Calu3 (cell line): Measurements from ENCODE around the gene EZR. TPM values are rescaled to one million over a fixed set of nuclear protein-coding genes. Genes with fewer than 3 reads are reported as not detected.

Source experiments
- BruUV-seq: library from RNA; stranded (reverse); fragments of 400-500 nt; replicated peaks from 2 replicates; lab custom pipeline; 2021; lab: Mats Ljungman, UMichigan
- CTCF ChIA-PET: fragments of 300-600 bp; sonication (Branson Sonifier 250); formaldehyde crosslinking; loops from one replicate; lab custom pipeline; 2022; ENCODE audit warnings: antibody characterized with exemption; lab: Charles Lee
- DNase-seq: peaks from one replicate; pipeline ENCODE4 v3.0.0; 2022
- H3K27ac Mint-ChIP-seq: one replicate; pipeline ENCODE4 v1.8.0; 2022; ENCODE audit warnings: mixed read lengths; ENCODE audit not compliant: unreplicated experiment
- H3K27me3 Mint-ChIP-seq: one replicate; pipeline ENCODE4 v1.8.0; 2022; ENCODE audit warnings: mixed read lengths; ENCODE audit not compliant: unreplicated experiment
- H3K36me3 Mint-ChIP-seq: one replicate; pipeline ENCODE4 v1.8.0; 2022; ENCODE audit warnings: mild to moderate bottlenecking, moderate library complexity, mixed read lengths; ENCODE audit not compliant: insufficient read depth, unreplicated experiment
- H3K4me1 Mint-ChIP-seq: one replicate; pipeline ENCODE4 v1.8.0; 2022; ENCODE audit warnings: mild to moderate bottlenecking, low read depth, mixed read lengths; ENCODE audit not compliant: unreplicated experiment
- H3K4me3 Mint-ChIP-seq: one replicate; pipeline ENCODE4 v1.8.0; 2022; ENCODE audit warnings: mild to moderate bottlenecking, low read depth, moderate library complexity, mixed read lengths; ENCODE audit not compliant: unreplicated experiment
- H3K9me3 Mint-ChIP-seq: one replicate; pipeline ENCODE4 v1.8.0; 2022; ENCODE audit warnings: low read depth, mixed read lengths; ENCODE audit not compliant: unreplicated experiment
- CTCF ChIP-seq: fragments of 200-600 bp; IDR thresholded peaks from one replicate; pipeline ENCODE4 v1.8.0; 2022; ENCODE audit warnings: antibody characterized with exemption; ENCODE audit not compliant: unreplicated experiment
- intact Hi-C: fragments of 100-400 bp; cut with micrococcal nuclease; formaldehyde crosslinking; loops from one replicate; pipeline ENCODE4 v1.10.0; 2022; ENCODE audit not compliant: unreplicated experiment
- total RNA-seq: library from RNA; stranded (reverse); gene quantifications from 2 replicates; pipeline ENCODE4 v1.2.3, GENCODE V29; 2022

Gene EZR
- total RNA-seq, 1 experiment from 2014 or later, result 935 TPM

- Mint-ChIP-seq H3K9me3 (no peaks in the 10 kb centered on the region), H3K36me3 (peaks cover 84% of the 10 kb centered on the region), H3K27ac (peak overlapping the region; percentile 97), H3K4me1 (peaks cover 22% of the 10 kb centered on the region), H3K27me3 (no peaks in the 10 kb centered on the region), H3K4me3 (peak overlapping the region; percentile 85)
- CTCF ChIA-PET, result interaction anchor here (1.0 kb wide), 1 partner anchor 52 kb away, joined by 3 read pairs; no protein-coding TSS in a partner anchor
- TSS peak; percentile 26 for BruUV-seq
- intact Hi-C loops, result loop anchor here (5.0 kb wide), 1 partner anchor 50 kb away; no protein-coding TSS in a partner anchor
- no peak for DNase-seq
- no peak for TF ChIP-seq CTCF
Observed at GRCh38 chr6:158816803-158817727, 2.1 kb downstream of the EZR start.

- Mint-ChIP-seq H3K27ac (peak overlapping the region; percentile 97), H3K4me3 (peak overlapping the region; percentile 85), H3K36me3 (peaks cover 91% of the 10 kb centered on the region), H3K27me3 (no peaks in the 10 kb centered on the region), H3K9me3 (no peaks in the 10 kb centered on the region), H3K4me1 (peaks cover 22% of the 10 kb centered on the region)
- TF ChIP-seq CTCF, result no peak
- intact Hi-C loops, result loop anchor here (5.0 kb wide), 1 partner anchor 51 kb away; no protein-coding TSS in a partner anchor
- no TSS peak for BruUV-seq
- CTCF ChIA-PET, result interaction anchor here (1.0 kb wide), 1 partner anchor 53 kb away, joined by 3 read pairs; no protein-coding TSS in a partner anchor
- no peak for DNase-seq
Observed at GRCh38 chr6:158816329-158816728, 2.8 kb downstream of the EZR start.

- intact Hi-C loops, result loop anchor here (1.0 to 5.0 kb wide), 3 partner anchors 34 to 95 kb away; no protein-coding TSS in a partner anchor
- H3K9me3 Mint-ChIP-seq, result no peaks in the 10 kb centered on the region
- no TSS peak for BruUV-seq
- no peak for TF ChIP-seq CTCF
- peaks cover 96% of the 10 kb centered on the region for H3K36me3 Mint-ChIP-seq
- peaks cover 22% of the 10 kb centered on the region for H3K4me1 Mint-ChIP-seq
- peak overlapping the region; percentile 85 for H3K4me3 Mint-ChIP-seq
- CTCF ChIA-PET, result interaction anchor here (1.0 kb wide), 1 partner anchor 54 kb away, joined by 3 read pairs; no protein-coding TSS in a partner anchor
- H3K27me3 Mint-ChIP-seq, result no peaks in the 10 kb centered on the region
- H3K27ac Mint-ChIP-seq, result peak overlapping the region; percentile 97
- DNase-seq, result no peak
Observed at GRCh38 chr6:158815907-158816306, 3.3 kb downstream of the EZR start.

GRCh38 chr6:158815379-158815724, 3.8 kb downstream of the EZR start:
- no peak for TF ChIP-seq CTCF
- peak overlapping the region; percentile 85 for H3K4me3 Mint-ChIP-seq
- peak overlapping the region; percentile 97 for H3K27ac Mint-ChIP-seq
- CTCF ChIA-PET, result no interaction called here
- peaks cover 27% of the 10 kb centered on the region for H3K4me1 Mint-ChIP-seq
- TSS peak; percentile 18 for BruUV-seq
- no peaks in the 10 kb centered on the region for H3K27me3 Mint-ChIP-seq
- DNase-seq, result no peak
- intact Hi-C loops, result loop anchor here (1.0 to 5.0 kb wide), 3 partner anchors 35 to 95 kb away; no protein-coding TSS in a partner anchor
- H3K9me3 Mint-ChIP-seq, result no peaks in the 10 kb centered on the region
- H3K36me3 Mint-ChIP-seq, result peaks cover 100% of the 10 kb centered on the region
